Testis (tissue), 2 donors: Measurements from ENCODE around the gene ATP13A1.

Source experiments
- CTCF ChIP-seq, 3 experiments: fragments of 450-650 bp in 2 of 3; fragments of 200-600 bp in 1 of 3; sonication (generic) in 1 of 3; IDR thresholded peaks; one replicate each; pipeline ENCODE4 v1.5.1; 2016 to 2019; ENCODE audit warnings: antibody characterized with exemption in 3 of 3, mild to moderate bottlenecking in 2 of 3, moderate library complexity in 1 of 3
- POLR2A ChIP-seq: fragments of 450-650 bp; IDR thresholded peaks from one replicate; pipeline ENCODE4 v1.6.1; 2017; ENCODE audit warnings: antibody characterized with exemption, mild to moderate bottlenecking, moderate library complexity

GRCh38 chr19:19659646-19660245 lies 3.7 kb downstream of the ATP13A1 start:
- TF ChIP-seq POLR2A (no peak), CTCF (IDR thresholded peaks at IDR 0.05) (no peak)
